Posterior vena cava (tissue), 2 donors: Measurements from ENCODE around the gene TOX2. TPM values are rescaled to one million over a fixed set of nuclear protein-coding genes. Genes with fewer than 3 reads are reported as not detected.

Source experiments
- DNase-seq: peaks from one replicate; pipeline ENCODE4 v3.0.0-alpha.2; 2020; ENCODE audit warnings: low spot score
- intact Hi-C, 2 donors: fragments of 100-400 bp; cut with DNase I; formaldehyde crosslinking; loops; one replicate each; pipeline versions ENCODE4 v1.14.1 to v1.14.2; 2022 to 2023
- total RNA-seq, 2 donors: library from RNA; stranded (reverse); fragmentation: NEBNext Ultra II Directional; extraction: Animal tissue kit (Norgen Biotek cat#: 25700); gene quantifications; one replicate each; pipeline ENCODE4 v1.2.1, GENCODE V29; 2021
- donor health status: DM: yes; HTN: yes; CAD: no.
- donor health status: DM: yes; HTN: yes; CAD: no.

The TOX2 gene
- total RNA-seq, 2 donors from 2014 or later, result 1.1 to 1.5 TPM

DNA sequence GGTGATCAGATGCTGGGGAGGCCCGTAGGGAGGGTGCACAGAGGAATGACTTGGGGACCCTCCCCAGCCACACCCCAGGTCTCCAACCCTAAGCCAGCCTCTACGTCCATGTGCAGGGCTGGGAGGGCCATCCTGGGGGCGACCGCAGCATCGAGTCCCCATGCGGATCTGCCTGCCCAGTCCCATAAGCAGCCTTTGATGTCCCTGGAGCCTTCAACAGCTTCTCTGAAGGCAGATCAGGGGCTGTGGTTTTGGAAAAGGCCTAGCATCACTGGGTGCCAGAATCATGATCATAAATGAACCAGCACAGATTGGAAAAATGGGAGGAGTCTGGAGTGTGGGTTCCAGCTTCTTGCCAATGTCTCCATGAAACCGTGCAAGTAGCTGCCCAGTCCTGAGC is 22.9 kb downstream of the TOX2 start:
- DNase-seq, result no peak

DNA sequence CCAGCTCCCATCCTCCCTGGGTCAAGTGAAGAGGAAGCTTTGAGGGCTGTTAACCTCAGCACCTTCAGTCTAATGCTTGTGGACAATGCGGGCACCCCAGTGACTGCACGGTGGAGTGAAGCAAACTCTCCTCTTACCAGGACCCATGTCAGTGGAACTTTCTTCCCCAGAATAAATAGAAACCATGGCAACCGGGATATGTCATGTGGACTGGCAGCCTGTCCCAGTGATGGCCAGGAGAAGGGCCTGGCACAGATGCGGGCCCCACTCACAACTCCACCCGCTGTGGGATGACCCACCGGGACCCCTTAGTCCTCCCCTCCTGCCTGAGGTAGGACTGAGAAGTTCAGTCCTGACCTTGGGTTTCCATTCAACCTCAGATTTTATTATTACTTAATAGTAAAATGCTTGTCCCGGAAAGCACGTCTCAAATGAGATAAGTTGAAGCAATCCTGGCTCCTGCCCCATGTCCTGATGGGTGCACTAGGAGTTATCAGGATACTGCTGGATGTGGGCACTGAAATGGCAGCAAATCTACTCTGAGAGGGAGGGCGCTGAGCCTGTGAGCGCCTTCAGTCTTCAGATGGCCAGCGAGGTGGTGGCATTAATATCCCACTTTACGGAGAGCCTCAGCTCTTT is 23.5 kb downstream of the TOX2 start:
- intact Hi-C loops, result no loop called here
- DNase-seq, result no peak

More for the DNA sequence above, 22.9 kb downstream of the TOX2 start:
- intact Hi-C loops, result no loop called here

DNA sequence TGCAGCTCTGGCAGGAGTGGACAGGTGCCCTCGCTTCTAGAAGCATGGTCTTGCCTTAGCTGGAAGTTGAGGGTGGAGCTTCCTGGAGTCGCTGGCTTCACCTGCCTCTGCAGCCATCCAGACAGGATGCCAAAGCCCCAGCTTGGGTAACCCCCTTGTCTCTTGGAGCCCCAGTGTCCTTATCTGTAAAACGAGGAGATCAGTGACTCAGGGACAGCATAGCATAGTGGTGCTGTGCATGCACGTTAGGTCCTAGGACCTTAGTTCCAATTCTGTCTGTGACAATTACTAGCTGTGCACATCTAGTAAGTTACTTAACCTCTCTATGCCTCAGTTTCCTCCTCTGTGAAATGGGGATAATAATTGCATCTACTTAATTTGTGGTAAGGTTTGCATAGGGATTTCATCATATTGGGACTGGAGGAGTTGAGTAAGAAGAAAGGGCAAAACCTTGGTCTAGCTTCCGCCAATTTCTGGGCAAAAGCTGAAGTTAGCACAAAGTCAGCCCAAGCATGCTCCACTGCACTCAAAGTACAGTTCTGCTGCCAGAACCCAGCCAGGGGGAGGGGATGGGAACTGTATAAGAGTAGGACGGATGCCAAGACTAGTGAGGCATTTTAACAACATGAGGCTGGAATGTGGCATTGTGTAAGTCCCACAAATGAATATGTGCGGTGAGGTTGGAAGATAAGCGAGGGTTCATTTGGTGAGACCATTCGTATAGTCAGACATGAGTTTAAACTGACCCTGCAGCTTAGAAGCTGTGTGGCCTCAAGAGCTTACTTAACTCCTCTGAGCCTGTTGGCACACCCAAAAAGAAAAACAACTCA is 24.5 kb downstream of the TOX2 start:
- intact Hi-C loops, result no loop called here
- DNase-seq, result no peak

DNA sequence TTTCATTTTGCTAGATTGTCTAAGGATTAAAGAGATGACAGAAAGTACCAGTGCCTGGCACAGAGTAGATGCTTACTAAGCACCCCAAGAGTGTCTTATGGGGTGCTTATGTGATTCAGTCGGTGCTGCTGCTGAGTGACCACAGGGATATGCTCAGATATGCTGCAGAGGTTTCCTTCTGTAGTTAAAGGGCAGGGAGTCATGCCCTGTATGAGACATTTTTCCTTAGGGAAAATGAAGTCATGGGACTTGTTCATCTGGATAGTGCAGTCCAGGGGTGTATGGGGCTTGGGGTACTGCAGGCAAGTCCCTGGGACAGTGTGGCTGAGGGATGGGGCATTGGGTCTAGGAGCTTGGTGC is 25.1 kb downstream of the TOX2 start:
- intact Hi-C loops, result no loop called here
- DNase-seq, result no peak

DNA sequence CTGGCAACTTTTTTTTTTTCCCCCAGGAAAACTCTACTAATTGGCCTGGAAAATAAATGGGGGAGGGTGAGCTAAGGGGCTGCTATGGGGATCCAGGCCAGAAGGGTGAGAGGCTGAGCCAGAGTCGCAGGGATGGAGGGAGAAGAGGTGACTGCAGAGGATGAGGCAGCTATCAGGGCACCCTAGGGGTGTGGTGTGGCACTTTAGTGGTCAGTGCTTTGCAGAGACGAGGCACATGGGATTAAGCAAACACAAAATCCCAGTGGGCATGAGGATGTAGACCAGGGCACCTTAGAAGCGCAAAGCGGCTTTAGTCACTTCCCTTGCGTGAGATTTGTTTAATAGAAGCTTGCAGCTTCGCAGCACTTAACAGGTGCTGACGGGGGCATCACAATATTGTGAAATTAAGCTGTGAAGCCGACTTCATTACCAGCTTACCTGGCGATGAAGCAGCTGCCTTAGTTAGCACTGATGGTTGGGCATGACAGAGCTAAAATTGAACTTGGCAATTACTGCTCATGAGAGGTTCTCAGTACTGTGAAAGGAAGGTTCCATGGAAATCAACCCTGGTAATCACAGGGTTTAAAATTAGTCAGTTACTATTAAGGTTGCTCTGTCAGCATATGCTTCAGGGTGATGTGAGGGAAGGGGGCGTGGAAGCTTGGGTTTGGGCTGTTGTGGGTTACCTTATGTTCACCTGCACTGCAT is 26.0 kb downstream of the TOX2 start:
- DNase-seq, result no peak
- intact Hi-C loops, result no loop called here

DNA sequence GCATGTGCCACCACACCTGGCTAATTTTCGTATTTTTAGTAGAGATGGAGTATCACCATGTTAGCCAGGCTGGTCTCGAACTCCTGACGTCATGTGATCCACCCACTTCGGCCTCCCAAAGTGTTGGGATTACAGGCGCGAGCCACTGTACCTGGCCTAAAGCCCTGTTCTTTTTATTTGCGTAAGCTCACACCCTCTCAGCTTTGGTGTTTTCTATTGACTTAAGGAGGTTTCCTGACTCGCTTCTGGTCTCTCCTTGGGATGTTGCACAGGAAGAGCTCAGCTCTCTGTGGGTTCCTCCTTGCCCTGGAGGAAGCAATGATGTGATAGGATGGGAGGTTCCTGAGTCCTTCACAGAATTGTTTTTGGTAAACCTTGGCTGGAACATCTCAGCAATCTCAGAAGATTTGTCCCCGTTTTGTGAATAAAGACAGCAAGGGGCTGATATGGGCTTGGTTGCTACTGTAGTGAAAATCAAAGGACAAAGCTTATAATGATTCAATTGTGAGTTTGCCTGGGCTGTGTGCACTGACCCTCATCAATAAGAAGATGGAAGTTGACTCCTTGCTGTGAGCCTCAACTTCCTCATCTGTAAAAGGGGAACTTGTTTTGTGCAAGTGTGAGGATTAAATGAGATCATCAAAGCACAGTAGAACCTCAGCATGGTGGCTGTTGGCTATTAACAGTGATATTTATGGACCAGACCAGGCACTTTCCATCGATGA is 27.0 kb downstream of the TOX2 start:
- intact Hi-C loops, result no loop called here
- DNase-seq, result no peak

DNA sequence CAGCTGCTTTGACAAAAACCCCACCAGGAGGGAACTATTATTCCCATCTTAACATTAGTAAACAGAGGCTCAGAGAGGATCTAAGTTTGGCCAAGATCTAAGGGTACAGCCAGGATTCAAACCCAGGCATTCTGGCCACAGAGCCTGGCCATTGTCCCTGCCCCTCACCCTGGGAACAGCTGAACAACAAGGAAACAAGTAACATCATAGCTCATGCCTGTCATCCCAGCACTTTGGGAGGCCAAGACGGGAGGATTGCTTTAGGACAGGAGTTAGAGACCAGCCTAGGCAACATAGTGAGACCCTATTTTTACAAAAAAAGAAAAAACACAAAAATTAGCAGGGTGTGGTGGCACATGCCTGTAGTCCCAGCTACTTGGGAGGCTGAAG is 27.5 kb downstream of the TOX2 start:
- no peak for DNase-seq
- intact Hi-C loops, result no loop called here

DNA sequence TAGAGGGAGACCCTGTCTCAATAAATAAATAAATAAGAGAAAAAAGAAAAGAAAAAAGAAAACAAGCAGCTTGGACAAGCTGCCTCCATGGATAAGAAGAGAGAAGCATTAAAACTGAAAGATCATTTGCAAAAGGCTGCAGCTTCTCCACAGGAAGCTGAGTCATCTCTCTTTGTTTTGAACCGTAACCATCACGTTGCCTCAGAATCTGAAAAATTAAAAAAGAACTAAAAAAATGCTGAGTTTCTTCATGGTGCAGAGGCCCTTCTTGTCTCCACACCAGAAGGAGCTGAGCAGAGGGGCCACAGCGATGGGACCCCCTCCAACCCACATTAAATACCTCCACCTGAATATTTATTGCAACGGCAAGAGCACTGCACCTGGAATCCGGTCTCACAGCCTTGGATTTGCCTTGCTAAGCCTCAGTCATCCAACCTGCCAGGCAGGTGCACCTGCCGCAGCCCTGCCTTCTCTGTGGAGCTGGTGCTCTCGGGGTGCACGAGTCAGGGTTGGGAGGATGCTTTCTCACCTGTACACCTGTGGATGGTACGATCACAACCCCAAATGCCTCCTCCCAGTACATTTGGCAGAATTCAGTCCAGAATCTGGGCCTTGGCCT is 28.1 kb downstream of the TOX2 start:
- intact Hi-C loops, result no loop called here
- peak; percentile 65 for DNase-seq

DNA sequence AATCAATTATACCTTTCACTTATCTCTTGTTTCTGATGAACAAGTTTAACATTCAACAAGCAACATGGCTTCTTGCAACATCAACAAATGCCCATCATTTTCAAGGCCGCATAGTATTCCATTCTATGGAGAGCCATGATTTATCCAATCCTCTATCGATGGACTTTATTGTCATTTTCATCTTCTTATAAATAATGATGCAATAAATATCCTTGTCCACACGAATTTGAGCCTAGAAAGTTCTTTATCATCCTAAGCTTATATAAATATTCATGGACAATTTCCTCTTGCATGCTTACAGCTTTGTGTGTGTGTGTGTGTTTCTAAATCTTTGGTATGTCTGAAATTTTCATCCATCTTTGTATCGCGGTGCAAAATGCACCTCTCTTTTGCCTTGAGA is 29.1 kb downstream of the TOX2 start:
- intact Hi-C loops, result no loop called here
- no peak for DNase-seq

DNA sequence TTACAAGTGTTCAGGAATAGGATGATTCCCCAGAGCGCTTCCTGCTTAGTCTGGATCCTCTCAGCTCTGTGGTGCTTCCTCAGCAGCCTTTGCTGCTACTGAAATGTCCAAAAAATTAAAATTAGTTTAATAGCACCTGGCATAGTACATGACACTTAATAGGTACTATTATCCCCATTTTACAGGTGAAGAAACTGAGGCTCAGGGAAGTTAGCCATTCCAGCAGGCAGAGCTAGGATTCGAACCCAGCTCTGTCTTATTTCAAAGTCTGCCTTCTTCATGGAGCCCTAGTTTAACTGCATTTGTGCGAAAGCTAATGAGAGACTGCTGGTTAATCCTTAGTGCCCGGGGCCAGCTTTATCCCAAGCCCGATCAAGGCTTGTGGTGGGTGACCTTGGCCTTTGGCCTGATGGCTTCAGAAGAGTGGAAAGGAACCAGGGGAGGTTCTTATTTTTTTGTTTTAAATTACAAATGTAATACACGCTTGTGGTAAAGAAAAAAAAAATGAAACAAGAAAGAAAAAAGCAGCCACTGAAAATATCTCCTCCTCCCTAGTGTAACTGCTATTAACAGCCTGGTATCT is 30.1 kb downstream of the TOX2 start:
- no peak for DNase-seq
- intact Hi-C loops, result no loop called here

DNA sequence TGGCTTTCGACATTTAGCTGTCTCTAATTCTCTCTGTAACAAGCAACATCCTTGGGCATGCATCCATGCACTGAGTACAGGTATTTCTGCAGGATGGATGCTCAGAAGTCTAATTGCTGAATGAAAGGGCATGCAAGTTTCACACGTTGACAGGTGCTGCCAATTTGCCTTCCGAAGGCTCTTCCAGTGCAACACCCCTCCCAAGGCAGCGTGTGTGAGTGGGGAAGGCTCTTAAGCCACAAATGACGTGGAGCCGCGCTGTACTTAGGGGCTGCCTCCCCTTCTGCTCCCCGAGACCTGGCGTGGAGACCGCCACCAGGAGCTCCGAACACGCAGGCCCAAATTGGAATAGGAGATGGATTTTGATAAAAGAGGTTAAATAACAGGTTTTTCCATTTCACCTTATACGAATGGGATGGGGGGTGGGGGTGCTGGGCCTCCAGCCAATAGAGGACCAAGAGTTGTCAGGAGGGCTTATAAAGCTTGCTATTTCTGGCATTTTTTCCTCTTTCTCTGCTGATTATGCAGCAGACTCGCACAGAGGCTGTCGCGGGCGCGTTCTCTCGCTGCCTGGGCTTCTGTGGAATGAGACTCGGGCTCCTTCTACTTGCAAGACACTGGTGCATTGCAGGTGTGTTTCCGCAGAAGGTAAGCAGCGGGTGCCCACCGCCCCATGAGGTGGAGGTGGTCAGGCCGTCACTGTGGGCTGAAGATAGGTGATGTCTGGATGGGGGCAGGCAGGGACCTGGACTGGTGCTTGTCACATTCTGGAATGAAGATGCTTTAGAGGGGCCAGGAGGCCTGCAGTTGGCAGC is 30.9 kb downstream of the TOX2 start:
- no peak for DNase-seq
- intact Hi-C loops, result no loop called here

DNA sequence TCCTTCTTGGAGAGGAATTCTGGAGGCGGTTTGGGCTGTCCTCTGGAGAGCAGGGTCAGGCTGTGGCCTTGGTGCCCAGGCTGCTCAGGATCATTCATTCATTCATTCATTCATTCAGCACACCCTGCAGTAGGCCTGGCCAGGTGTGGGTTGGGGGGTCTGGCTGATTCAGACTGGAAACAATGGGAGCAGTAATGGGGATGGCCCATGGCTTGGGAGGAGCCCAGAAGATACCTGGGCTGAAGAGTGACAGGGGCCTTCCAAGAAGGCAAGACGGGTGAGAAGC is 31.5 kb downstream of the TOX2 start:
- intact Hi-C loops, result no loop called here
- DNase-seq, result no peak

DNA sequence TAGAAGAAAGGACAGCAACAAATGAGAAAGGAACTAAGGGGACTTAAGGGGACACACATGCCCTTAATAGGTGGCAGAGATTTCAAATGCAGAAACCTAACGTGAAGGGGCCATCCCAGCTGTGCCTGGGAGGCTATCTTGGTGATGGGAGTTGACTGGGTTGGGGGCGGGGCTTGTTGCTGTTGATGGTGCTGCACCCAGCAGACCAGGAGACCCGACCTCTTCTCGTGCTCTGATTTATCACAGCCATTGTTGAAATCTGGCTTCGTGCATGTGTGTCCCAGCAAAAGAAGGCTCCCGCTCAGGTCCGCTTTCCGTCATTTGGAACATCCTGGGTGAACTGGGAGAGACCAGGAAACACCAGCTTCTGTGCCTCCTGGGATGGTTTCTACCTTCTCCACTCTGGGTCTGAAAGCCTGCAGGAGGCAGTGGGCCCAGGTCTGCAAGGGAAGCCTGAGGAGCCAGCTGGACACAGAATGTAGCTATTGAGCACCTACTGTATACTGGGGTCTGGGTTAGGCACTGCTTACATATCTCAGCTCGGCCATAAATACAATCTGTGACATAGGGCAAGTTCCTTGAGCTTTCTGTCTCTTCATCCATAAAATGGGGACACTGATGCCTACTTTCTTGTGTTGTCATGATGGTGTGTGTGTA is 32.1 kb downstream of the TOX2 start:
- no peak for DNase-seq
- intact Hi-C loops, result no loop called here

DNA sequence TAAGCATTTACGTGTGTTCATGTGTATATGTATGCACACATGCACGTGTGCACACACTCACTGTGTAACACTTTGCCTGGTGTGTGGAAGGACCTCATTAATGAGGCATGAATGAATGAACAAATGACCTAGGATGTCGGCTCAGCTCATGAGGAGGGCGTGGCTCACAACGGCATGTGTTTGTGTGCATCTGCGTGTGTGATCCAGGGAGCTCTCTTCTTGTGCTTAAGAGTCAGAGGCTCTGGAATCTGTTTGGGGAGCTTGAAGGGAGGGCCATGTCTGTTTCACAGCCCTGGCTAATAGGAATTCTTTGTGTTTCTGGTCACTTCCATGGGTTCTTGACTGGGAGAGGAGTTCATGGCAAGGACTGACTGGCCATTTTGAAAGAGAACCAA is 32.7 kb downstream of the TOX2 start:
- intact Hi-C loops, result no loop called here

DNA sequence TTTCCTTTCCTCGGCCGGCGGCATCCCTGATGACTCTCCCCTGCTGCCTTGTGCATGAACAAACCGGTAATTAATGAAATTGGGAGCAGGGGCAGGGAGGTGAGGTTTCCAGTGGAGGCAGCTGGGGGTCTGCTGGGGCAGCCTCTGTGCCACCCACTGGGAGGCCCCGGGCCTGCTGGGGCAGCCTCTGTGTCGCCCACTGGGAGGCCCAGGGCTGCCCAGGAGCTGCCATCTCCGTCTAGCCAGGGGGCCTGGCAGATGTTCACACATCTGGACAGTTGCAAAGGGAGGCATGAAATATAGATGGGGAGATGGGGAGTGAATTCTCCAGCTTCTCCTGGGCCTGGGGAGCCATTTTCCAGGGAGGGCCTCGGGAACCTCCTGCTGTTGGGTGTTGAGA is 33.8 kb downstream of the TOX2 start:
- no peak for DNase-seq
- intact Hi-C loops, result no loop called here

More for the DNA sequence above, 32.7 kb downstream of the TOX2 start:
- no peak for DNase-seq

DNA sequence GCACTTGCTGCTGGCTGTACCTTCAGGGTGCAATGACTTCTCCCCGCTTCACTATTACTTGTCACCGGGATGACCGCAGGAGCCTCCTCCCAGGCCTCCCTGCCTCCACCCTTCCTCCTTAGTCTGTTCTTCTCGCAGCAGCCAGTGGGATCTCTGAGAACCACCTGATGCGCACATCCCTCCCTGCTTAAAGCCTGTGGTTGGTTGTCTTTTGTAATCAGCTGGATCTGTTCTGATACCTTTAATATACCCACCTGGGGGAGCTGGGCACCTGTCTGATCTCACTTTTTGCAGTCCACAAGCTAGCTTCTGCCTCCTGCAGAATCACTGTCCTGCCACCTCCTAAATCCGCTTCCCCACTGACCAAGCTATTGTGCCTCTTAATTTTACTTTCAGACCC is 34.6 kb downstream of the TOX2 start:
- no peak for DNase-seq
- intact Hi-C loops, result no loop called here

DNA sequence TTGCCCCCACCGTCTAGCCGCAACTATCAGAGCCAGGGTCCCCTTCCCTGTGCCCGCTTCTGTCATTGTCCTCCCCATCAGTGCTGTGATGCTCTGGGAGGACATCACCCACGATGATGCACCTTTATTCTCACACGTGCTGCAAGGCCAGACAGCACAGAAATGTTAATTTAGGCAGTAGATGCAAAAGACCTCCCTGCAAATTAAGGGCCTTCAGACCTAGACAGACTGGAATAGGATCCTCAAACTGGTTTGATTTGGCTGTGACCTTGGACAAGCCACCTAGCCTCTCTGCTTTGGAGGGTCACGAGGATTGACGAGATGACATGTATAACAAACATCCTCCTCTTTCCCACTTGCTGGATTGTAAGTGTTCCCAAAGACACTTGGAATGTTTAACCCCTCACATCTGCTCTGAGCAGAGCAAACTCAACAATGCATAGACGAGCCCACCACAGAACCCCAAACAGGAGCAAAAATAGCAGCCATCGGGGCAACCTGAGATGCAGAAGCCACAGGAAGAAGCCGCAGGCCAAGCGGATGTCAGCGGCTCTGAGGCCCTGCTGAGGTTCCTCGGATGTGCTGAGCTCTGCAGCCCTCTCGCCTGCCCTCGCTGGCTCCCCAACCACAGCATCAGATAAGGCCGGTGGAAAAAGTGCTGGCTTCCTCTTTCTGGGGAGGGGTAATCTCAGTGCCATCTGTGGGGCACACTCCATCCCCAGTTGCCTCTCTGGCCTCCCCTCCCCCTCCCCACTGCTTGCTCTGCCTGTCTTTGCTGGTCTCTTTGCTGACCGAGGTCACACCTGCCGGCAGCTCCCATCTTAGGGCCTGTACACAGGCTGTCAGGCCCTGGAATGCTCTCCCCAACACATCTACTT is 35.3 kb downstream of the TOX2 start:
- intact Hi-C loops, result no loop called here

More for the DNA sequence above, 35.3 kb downstream of the TOX2 start:
- no peak for DNase-seq
